IPS-18c (cell line): ENCODE measurements around the gene VAV1.
"Not testable (repeated sequence)": the region's sequence is repeated elsewhere in the genome, so short reads cannot be mapped to it uniquely, and the experiment has no call there.

Experiments
- H3K4me3 ChIP-seq: 2 replicates; pipeline ENCODE4 v1.7.0; 2013; ENCODE audit warnings: low read depth, mild to moderate bottlenecking, low read length, moderate library complexity; ENCODE audit not compliant: insufficient read depth
- H3K9me3 ChIP-seq: one replicate; pipeline ENCODE4 v1.6.1; 2013; ENCODE audit warnings: mild to moderate bottlenecking, low read length, moderate library complexity; ENCODE audit not compliant: control insufficient read depth, insufficient read depth

VAV1 gene

GRCh38 chr19:6847828-6848200 lies 75.3 kb downstream of the VAV1 start:
- H3K4me3 ChIP-seq: no peak overlapping the region
- H3K9me3 ChIP-seq: no peaks in the 10 kb centered on the region

GRCh38 chr19:6848986-6849385 lies 76.5 kb downstream of the VAV1 start:
- H3K9me3 ChIP-seq: no peaks in the 10 kb centered on the region
- no peak overlapping the region for H3K4me3 ChIP-seq

DNA sequence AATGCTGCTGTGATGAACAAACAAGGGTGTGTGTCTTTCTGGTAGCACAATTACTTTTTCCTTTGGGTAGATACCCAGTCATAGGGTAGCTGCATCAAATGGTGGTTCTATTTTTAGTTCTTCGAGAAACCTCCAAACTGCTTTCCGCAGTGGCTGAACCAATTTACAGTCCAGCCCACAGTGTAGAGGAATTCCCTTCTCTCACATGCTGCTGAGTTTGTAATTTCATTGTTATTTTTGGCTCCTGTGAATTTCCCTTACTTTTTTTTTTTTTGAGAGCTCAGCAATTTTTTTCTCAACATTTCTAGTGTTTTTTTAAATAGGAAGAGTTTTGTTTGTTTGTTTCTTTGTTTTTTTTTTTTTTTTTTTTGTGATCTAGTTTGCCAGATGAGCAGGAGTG lies 77.4 kb downstream of the VAV1 start:
- Histone ChIP-seq H3K4me3 (no peak overlapping the region), H3K9me3 (no peaks in the 10 kb centered on the region)

DNA sequence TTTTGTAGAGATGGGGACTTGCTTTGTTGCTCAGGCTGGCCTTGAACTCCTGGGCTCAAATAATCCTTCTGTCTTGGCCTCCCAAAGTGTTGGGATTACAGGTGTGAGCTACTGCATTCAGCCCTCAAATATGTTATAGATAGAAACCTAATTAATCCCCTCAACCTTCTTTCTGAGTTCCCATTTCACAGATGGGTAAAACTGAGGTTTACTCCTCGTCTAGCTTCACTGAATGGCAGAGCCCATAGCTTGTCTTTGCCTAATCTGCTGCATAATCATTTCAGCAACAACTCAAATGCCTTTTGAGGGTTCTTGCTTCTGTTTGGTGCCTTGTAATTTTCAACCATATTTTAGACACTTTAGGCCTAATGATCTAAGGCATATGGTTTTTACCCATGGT lies 78.9 kb downstream of the VAV1 start:
- no peaks in the 10 kb centered on the region for H3K9me3 ChIP-seq
- H3K4me3 ChIP-seq: no peak overlapping the region

- Histone ChIP-seq H3K9me3 (no peaks in the 10 kb centered on the region), H3K4me3 (no peak overlapping the region)
These were observed 79.5 kb downstream of the VAV1 start for GRCh38 chr19:6852001-6852400.

- no peaks in the 10 kb centered on the region for H3K9me3 ChIP-seq
- H3K4me3 ChIP-seq: no peak overlapping the region
These were observed 81.4 kb downstream of the VAV1 start for GRCh38 chr19:6853868-6854267.

DNA sequence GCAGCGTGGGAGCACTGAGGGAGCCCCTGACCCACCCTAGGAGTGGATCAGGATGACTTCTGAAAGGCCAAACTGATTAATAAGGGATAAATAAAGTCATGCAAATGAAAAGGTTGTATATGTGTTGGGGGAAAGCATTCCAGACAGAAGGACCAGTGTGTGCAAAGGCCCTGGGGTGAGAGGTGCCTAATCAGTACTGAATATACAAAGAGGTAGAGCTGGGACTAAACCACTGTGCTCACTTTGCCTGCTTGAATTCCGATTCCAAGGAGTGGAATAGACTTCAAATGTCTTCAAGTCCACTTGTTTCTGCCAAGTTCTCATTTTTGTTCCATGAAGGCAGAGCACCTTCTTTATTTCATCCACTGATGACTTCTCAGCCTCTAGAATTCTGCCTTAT lies 82.2 kb downstream of the VAV1 start:
- Histone ChIP-seq H3K9me3 (no peaks in the 10 kb centered on the region), H3K4me3 (no peak overlapping the region)

- no peak overlapping the region for H3K4me3 ChIP-seq
- H3K9me3 ChIP-seq: no peaks in the 10 kb centered on the region
These were observed 84.4 kb downstream of the VAV1 start for GRCh38 chr19:6856749-6857372.

GRCh38 chr19:6861683-6862286 lies 89.3 kb downstream of the VAV1 start:
- H3K9me3 ChIP-seq: no peaks in the 10 kb centered on the region
- H3K4me3 ChIP-seq: no peak overlapping the region

- Histone ChIP-seq H3K9me3 (no peaks in the 10 kb centered on the region), H3K4me3 (no peak overlapping the region)
These were observed 90.2 kb downstream of the VAV1 start for GRCh38 chr19:6862673-6863078.

GRCh38 chr19:6864325-6864940 lies 91.9 kb downstream of the VAV1 start:
- Histone ChIP-seq H3K9me3 (no peaks in the 10 kb centered on the region), H3K4me3 (no peak overlapping the region)

GRCh38 chr19:6865849-6866248 lies 93.3 kb downstream of the VAV1 start:
- no peak overlapping the region for H3K4me3 ChIP-seq
- H3K9me3 ChIP-seq: no peaks in the 10 kb centered on the region

DNA sequence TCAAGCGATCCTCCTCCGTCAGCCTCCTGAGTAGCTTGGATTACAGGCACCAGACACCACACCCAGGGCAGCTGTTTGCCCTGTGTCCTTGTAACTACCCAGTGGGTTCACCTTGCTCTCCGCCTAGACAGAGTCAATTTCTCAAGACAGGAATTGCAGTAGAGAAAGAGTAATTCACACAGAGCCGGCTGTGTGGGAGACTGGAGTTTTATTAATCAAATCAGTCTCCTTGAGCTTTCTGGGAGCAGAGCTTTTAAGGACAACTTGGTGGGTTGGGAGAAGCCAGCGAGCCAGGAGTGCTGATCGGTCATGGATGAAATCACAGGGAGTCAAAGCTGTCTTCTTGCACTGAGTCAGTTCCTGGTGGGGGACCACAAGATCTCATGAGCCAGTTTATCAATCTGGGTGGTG lies 94.2 kb downstream of the VAV1 start:
- no peaks in the 10 kb centered on the region for H3K9me3 ChIP-seq
- H3K4me3 ChIP-seq: no peak overlapping the region

- no peaks in the 10 kb centered on the region for H3K9me3 ChIP-seq
- H3K4me3 ChIP-seq: no peak overlapping the region
These were observed 95.8 kb downstream of the VAV1 start for GRCh38 chr19:6868351-6868750.

GRCh38 chr19:6869151-6869882 lies 96.8 kb downstream of the VAV1 start:
- not testable (repeated sequence) for H3K9me3 ChIP-seq

GRCh38 chr19:6873708-6874431 lies 101.4 kb downstream of the VAV1 start:
- Histone ChIP-seq H3K4me3 (no peak overlapping the region), H3K9me3 (no peaks in the 10 kb centered on the region)

More at GRCh38 chr19:6869151-6869882, 96.8 kb downstream of the VAV1 start:
- not testable (repeated sequence) for H3K4me3 ChIP-seq

DNA sequence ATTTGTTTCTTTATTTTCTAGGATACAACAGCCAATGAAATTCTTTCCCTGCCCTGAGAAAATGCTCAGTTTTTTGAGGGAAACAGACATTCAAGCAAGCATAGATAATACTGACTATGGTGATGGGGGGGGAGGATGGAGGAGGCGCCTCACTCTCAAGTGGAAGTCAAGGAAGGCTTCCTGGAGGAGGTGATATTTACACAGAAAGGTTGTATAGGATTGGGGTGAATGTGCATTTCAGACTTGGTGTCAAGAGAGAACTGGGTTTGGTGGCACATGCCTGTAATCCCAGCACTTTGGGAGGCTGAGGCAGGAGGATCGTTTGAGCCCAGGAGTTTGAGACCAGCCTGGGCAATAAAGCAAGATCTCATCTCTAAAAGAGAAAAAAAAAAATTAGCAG lies 102.7 kb downstream of the VAV1 start:
- Histone ChIP-seq H3K9me3 (no peaks in the 10 kb centered on the region), H3K4me3 (no peak overlapping the region)
